HG03060 (cell line): ENCODE measurements around the gene NAB2.

Source experiments
- ATAC-seq: cut with Tn5 transposase; IDR thresholded peaks from one replicate; pipeline ENCODE4 v1.9.1; 2021; ENCODE audit warnings: low read depth, moderate number of reproducible peaks; ENCODE audit not compliant: unreplicated experiment

Gene NAB2

GRCh38 chr12:57092876-57093414, 4.0 kb downstream of the NAB2 start:
- no peak for ATAC-seq

- no peak for ATAC-seq
These were observed 4.7 kb downstream of the NAB2 start for GRCh38 chr12:57093415-57094207.

- no peak for ATAC-seq
These were observed 5.6 kb downstream of the NAB2 start for GRCh38 chr12:57094208-57095160.

GRCh38 chr12:57095440-57095839, 6.5 kb downstream of the NAB2 start:
- no peak for ATAC-seq

GRCh38 chr12:57096099-57096572, 7.2 kb downstream of the NAB2 start:
- ATAC-seq, result no peak

GRCh38 chr12:57096748-57097553, 8.0 kb downstream of the NAB2 start:
- no peak for ATAC-seq

- ATAC-seq, result no peak
These were observed 8.6 kb downstream of the NAB2 start for GRCh38 chr12:57097554-57097835.

GRCh38 chr12:57098546-57098945, 9.6 kb downstream of the NAB2 start:
- ATAC-seq, result no peak

GRCh38 chr12:57099047-57099714, 10.3 kb downstream of the NAB2 start:
- ATAC-seq, result no peak

GRCh38 chr12:57099766-57100165, 10.9 kb downstream of the NAB2 start:
- no peak for ATAC-seq

- no peak for ATAC-seq
These were observed 13.2 kb downstream of the NAB2 start for GRCh38 chr12:57101892-57102695.

- no peak for ATAC-seq
These were observed 14.9 kb downstream of the NAB2 start for GRCh38 chr12:57103856-57104255.

GRCh38 chr12:57104292-57104910, 15.5 kb downstream of the NAB2 start:
- no peak for ATAC-seq

GRCh38 chr12:57105011-57105753, 16.3 kb downstream of the NAB2 start:
- ATAC-seq, result no peak

- no peak for ATAC-seq
These were observed 17.3 kb downstream of the NAB2 start for GRCh38 chr12:57106021-57106708.

GRCh38 chr12:57107456-57108155, 18.7 kb downstream of the NAB2 start:
- ATAC-seq, result no peak
